Stimulated activated CD8-positive, alpha-beta memory T cell treated with anti-CD3 and anti-CD28 coated beads, Interleukin-15, amount 100 ng/mL, for 48 hours (primary cell): ENCODE results near the gene ASXL2.

Experiments used
- DNase-seq, 2 donors: peaks; one replicate each; pipeline ENCODE4 v3.0.0-alpha.2; 2020; ENCODE audit warnings: low read depth in 2 of 2

The ASXL2 gene

GRCh38 chr2:25799301-25799700, 79.0 kb downstream of the ASXL2 start:
- DNase-seq = no peak

DNA sequence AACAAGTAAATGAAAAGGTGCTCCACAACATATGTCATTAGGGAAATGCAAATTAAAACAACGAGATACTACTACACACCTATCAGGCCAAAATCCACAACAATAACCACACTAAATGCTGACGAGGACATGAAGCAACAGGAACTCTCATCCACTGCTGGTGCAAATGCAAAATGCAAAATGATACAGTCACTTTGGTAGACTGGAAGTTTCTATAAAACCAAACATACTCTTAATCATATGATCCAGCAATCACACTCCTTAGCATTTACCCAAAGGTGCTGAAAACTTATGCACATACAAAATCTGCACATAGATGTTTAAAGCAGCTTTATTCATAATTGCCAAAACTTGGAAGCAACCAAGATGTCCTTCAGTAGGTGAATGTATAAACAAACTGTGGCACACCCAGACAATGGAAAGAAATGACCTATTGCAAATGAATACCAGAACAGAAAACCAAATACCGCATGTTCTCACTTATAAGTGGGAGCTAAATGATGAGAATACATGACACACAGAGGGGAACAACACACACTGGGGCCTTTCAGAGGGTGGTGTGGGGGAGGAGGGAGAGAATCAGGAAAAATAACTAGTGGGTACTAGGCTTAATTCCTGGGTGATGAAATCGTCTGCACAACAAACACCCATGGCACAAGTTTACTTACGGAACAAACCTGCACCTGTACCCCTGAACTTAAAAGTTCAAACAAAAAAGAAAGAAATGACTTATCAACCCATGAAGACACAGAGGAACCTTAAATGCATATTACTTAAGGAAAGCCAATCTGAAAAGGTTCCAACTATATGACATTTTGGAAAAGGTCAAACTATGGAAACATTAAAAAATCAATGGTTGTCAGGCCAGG, 80.4 kb downstream of the ASXL2 start:
- peak in 1 of 2 donors; percentile 21 for DNase-seq

- DNase-seq = no peak
These were observed 83.6 kb downstream of the ASXL2 start for GRCh38 chr2:25794544-25795276.

GRCh38 chr2:25790074-25790790, 88.1 kb downstream of the ASXL2 start:
- no peak for DNase-seq

GRCh38 chr2:25788457-25788856, 89.8 kb downstream of the ASXL2 start:
- no peak for DNase-seq

GRCh38 chr2:25787020-25787419, 91.3 kb downstream of the ASXL2 start:
- DNase-seq = no peak

- DNase-seq = no peak
These were observed 93.9 kb downstream of the ASXL2 start for GRCh38 chr2:25784404-25784803.

DNA sequence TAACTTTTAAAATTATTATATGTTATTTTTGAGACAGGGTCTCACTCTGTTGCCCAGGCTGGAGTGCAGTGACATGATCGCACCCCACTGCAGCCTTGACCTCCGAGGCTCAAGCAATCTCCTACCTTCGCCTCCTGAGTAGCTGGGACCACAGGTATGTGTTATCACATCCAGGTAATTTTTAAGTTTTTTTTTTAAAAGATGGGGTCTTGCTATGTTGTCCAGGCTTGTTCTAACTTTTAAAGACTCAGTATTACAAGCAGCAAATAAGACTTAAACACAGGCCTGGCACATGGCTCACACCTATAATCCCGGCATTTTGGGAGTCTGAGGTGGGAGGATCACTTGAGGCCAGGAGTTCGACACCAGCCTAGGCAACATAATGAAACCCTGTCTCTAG, 101.2 kb downstream of the ASXL2 start:
- DNase-seq = no peak

DNA sequence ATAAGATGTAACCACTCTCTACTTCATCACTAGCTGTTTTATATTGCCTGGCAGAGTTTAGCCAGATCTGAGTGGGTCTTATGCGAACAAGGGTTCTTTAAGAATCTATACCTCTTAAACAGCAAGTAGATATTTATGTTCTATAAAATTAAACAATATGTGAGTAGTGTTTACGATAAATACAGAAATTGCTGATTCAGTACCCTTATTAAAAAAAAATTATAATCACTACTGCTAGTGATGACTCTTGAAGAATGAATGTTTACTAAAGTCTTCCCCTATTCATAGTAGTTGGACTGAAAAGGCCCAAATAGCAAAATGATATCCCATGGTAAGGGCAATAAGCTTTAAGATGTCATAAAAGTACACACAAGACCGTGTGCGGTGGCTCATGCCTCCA, 106.2 kb downstream of the ASXL2 start:
- no peak for DNase-seq

DNA sequence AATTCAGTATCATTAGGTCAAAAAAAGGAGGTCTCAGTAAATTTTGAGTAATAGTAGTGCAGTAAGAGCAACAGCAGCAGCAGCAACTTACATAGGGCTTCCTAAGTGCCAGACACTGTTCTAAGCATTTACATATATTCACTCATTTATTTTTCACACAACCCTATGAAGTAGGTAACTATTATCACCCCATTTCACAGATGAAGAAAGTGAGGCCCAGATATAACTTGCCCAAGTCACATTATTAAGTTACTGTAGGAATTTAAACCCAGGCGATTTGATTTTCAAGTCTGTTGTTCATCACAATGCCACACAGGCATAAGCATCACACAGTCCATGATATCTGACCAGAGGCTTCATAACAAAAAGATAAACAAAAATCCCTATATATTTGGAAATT, 114.7 kb downstream of the ASXL2 start:
- DNase-seq = no peak

DNA sequence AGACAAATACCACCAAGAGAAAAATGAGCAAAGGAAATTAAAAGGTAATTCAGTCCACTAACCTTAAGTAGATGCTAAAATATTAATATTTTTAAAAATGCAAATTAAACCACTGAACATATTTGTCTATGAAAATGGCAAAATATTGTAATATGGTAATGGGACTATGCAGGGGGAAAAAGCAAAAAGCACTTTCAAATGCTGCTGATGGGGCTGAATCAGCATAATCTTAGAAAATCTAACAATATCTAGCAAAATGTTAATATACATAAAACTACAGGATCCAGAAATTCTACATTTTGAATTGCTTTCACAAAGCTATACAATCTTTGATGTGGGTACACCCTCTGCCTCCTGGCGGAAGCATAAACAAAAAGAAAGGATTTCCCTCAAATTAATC, 118.0 kb downstream of the ASXL2 start:
- DNase-seq = no peak

GRCh38 chr2:25758348-25758747, 119.9 kb downstream of the ASXL2 start:
- DNase-seq = no peak

GRCh38 chr2:25757906-25758305, 120.4 kb downstream of the ASXL2 start:
- no peak for DNase-seq

DNA sequence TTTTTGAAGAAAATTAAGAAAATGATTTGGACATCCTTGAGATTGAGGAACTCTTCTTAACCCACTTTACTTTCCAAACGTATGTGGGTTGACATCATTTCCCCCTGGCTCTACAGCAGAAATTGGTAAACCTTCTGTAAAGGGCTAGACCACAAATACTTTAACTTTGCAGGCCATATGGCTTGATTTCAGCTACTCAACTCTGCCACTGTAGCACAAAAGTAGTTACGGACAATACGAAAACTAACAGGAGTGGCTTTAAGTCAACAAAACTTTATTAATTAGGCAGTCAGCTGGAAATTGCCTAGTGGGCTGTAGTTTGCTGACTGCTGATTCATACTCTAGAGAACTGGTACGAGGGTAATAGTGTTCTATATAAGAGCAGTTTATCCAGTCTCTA, 121.8 kb downstream of the ASXL2 start:
- DNase-seq = no peak

- no peak for DNase-seq
These were observed 128.6 kb downstream of the ASXL2 start for GRCh38 chr2:25749676-25750075.

- DNase-seq = no peak
These were observed 134.2 kb downstream of the ASXL2 start for GRCh38 chr2:25744055-25744454.

- no peak for DNase-seq
These were observed 135.0 kb downstream of the ASXL2 start for GRCh38 chr2:25743132-25743830.

- no peak for DNase-seq
These were observed 135.8 kb downstream of the ASXL2 start for GRCh38 chr2:25742501-25742900.

DNA sequence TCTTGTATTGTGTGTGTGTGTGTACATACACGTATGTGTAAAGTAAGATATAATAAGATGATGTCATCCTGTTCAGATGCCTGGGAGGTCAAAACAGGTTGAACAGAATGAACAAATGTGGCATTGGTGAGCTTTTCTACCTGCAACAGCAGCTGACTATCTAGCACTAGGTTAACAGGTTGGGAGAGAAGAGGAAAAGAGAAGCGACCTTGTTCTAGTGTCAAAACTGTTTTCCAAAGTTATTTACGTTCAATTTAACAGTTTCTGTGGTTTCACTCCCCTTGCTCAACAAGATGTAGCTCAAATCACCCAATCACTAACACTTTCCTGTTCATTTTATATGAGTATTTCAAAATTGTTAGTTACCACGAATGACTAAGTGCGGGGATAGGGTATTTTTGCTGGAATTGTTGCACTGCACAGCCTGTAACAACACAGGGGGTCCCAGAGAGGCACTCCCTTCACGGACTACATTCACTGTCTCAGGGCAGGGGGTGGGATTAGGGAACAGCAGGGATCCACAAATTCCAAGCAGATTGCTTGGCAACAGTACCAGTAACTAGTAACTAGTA, 137.4 kb downstream of the ASXL2 start:
- DNase-seq = no peak

- no peak for DNase-seq
These were observed 139.6 kb downstream of the ASXL2 start for GRCh38 chr2:25738383-25739343.
